ENCODE measurements around the gene KIAA1328.

The KIAA1328 gene

DNA sequence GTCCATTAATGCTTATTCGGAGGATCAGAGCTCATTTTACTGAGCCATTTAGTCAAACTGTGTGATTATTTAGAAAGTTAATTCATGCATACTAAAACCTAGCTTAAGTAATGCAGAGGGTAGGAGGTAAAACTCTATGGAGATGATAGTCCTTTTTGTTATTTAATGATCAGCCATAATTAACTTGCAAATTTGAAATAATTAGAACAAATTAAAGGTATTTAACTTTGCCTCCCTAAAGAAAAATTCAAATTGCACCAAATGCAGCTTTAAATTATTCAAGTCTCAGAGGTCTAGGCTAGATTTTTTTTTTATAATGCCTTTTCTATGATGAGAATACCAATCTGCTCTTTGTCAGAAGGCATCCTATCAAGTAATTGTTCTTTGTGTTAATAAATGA is 310.9 kb downstream of the KIAA1328 start:
- TF ChIP-seq CTCF (IDR thresholded peaks at IDR 0.05; ENCODE audit: borderline replicate concordance, insufficient read depth, low read depth, low read length): no peak
- no peak overlapping the region for H3K4me3 ChIP-seq (ENCODE audit: low read depth, low read length)

DNA sequence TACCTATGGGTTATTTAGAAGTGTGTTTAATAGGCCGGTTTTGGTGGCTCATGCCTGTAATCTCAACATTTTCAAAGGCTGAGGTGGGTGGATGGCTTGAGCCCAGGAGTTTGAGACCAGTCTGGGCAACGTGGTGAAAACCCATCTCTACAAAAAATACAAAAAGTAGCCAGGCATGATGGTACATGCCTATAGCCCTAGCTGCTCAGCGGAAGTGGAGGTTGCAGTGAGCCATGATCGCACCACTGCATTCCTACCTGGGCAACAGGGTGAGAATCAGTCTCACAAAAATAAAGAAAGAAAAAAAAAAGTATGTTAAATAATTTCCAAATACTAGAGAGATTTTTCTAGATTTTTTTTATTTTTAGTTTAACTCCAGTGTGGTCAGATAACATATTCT is 316.0 kb downstream of the KIAA1328 start:
- TF ChIP-seq CTCF (IDR thresholded peaks at IDR 0.05; ENCODE audit: borderline replicate concordance, insufficient read depth, low read depth, low read length): no peak

GRCh38 chr18:37156330-37156942 is 327.5 kb downstream of the KIAA1328 start:
- no peak for TF ChIP-seq CTCF (IDR thresholded peaks at IDR 0.05; ENCODE audit: borderline replicate concordance, insufficient read depth, low read depth, low read length)
- H3K4me3 ChIP-seq (ENCODE audit: low read depth, low read length): no peak overlapping the region

More for the DNA sequence above, 316.0 kb downstream of the KIAA1328 start:
- no peak overlapping the region for H3K4me3 ChIP-seq (ENCODE audit: low read depth, low read length)

GRCh38 chr18:37160038-37160820 is 331.3 kb downstream of the KIAA1328 start:
- no peak for TF ChIP-seq CTCF (IDR thresholded peaks at IDR 0.05; ENCODE audit: borderline replicate concordance, insufficient read depth, low read depth, low read length)
- H3K4me3 ChIP-seq (ENCODE audit: low read depth, low read length): no peak overlapping the region

DNA sequence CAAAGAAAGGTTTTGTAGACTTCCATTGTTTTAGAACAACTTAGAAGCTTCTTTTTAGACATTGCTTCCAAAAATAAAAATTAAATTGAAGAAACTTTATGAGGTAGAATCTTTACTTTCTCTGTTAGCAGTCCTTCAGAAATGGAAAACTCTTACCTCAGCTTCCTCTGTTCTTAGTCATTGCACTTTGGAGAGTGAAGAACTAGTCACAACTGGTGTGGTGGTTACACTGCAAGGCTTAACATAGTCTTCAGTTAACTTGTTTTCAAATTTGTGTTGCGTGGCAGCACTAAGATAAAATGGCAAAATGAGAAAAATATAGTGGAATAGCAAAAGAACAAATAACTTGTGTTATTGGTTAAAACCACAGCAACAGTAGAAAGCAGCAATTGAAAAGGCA is 332.6 kb downstream of the KIAA1328 start:
- no peak for TF ChIP-seq CTCF (IDR thresholded peaks at IDR 0.05; ENCODE audit: borderline replicate concordance, insufficient read depth, low read depth, low read length)
- no peak overlapping the region for H3K4me3 ChIP-seq (ENCODE audit: low read depth, low read length)

- no peak for TF ChIP-seq CTCF (IDR thresholded peaks at IDR 0.05; ENCODE audit: borderline replicate concordance, insufficient read depth, low read depth, low read length)
- no peak overlapping the region for H3K4me3 ChIP-seq (ENCODE audit: low read depth, low read length)
Measured at GRCh38 chr18:37162551-37162950, 333.6 kb downstream of the KIAA1328 start.

DNA sequence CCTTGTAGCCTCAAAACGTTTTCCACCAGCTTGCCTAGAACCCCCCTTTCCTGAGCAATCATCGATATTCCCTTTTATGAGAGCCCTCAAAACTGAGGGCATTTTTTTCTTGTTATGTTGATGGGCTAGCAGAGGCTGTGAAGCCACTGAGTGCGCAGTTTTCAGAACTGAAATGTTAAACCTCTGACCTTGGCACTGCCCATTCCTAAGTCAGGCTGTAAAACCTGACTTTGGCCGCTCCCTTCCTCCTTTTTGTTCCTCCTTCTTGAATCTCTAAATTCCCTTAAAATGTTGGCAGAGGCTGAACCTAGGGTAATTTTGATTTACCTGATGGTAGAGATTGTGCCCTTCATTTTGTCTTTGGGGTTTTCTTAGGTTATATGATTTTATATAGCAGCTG is 334.2 kb downstream of the KIAA1328 start:
- no peak overlapping the region for H3K4me3 ChIP-seq (ENCODE audit: low read depth, low read length)
- no peak for TF ChIP-seq CTCF (IDR thresholded peaks at IDR 0.05; ENCODE audit: borderline replicate concordance, insufficient read depth, low read depth, low read length)

All from GM12875 (cell line).